Keratinocyte (primary cell): ENCODE data around the gene AANAT.

Experiments
- EZH2 ChIP-seq: IDR thresholded peaks from one replicate; pipeline ENCODE4 v1.6.1; 2012; ENCODE audit warnings: inconsistent platforms, mild to moderate bottlenecking, low read length, moderate library complexity
- TF ChIP-seq, protein P1 (sequence below), 3 experiments: IDR thresholded peaks in 1 of 3; conservative IDR thresholded peaks in 1 of 3; optimal IDR thresholded peaks in 1 of 3; 2 replicates in 2 of 3; 3 replicates in 1 of 3; pipeline versions ENCODE3 to v1.5.1; 2011; ENCODE audit warnings: low read length in 3 of 3, mild to moderate bottlenecking in 3 of 3, moderate library complexity in 2 of 3, control low read depth in 1 of 3, inconsistent platforms in 1 of 3; ENCODE audit not compliant: insufficient read depth in 2 of 3; ENCODE audit errors: extremely low read depth in 1 of 3

DNA sequence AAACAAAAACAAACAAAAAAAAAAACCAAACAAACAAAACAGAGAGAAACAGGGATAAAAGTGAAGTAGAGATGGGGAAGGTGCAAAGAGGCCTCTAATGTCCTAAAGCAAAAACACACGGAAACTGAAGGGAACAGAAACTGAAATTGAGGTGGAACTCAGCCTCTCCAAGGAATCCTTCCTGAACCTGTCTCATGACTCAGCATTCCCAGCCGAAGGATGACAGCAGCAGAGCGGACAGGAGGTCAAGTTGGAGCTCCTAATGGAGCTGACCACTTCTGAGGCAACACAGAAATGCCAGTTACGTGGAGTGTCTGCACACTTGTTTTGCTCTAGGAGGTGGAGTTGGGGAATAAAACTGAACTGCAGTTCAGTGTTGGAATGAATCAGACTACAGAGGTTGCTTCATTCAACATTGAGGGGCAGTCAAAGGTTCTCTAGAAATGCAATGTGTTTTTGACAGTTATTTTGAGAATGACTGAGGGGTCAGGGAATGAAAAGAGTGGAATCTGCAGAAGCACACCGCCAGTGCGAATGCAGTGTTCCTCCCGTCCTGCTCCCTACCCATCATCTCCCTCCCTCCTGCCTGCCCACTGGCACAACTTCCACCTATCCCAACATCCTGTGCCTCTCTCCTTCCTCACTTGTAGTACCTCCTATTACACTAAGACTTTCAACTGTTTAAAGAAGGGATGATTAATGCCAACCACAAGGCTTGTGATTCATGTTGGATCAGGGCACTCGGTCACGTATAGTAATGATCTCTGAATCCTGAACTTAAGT lies 20.8 kb upstream of the AANAT start:
- no peak for TF ChIP-seq EZH2
- TF ChIP-seq, protein P1, sequence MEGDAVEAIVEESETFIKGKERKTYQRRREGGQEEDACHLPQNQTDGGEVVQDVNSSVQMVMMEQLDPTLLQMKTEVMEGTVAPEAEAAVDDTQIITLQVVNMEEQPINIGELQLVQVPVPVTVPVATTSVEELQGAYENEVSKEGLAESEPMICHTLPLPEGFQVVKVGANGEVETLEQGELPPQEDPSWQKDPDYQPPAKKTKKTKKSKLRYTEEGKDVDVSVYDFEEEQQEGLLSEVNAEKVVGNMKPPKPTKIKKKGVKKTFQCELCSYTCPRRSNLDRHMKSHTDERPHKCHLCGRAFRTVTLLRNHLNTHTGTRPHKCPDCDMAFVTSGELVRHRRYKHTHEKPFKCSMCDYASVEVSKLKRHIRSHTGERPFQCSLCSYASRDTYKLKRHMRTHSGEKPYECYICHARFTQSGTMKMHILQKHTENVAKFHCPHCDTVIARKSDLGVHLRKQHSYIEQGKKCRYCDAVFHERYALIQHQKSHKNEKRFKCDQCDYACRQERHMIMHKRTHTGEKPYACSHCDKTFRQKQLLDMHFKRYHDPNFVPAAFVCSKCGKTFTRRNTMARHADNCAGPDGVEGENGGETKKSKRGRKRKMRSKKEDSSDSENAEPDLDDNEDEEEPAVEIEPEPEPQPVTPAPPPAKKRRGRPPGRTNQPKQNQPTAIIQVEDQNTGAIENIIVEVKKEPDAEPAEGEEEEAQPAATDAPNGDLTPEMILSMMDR (optimal IDR thresholded peaks at IDR 0.05 in 1 of 3, IDR thresholded peaks at IDR 0.05 in 1 of 3, conservative IDR thresholded peaks at IDR 0.05 in 1 of 3; ENCODE audit: extremely low read depth in 1 of 3, insufficient read depth in 2 of 3, low read length in 3 of 3), result no peak
